Fibroblast of mammary gland (primary cell): Measurements from ENCODE around the gene ITGB2.

Experiments
- DNase-seq: peaks from one replicate; pipeline ENCODE4 v3.0.0-alpha.2; 2010; ENCODE audit warnings: low read depth
- H3K4me3 ChIP-seq: 2 replicates; pipeline ENCODE4 v1.5.1; 2011; ENCODE audit warnings: low read depth, mild to moderate bottlenecking, low read length, moderate library complexity; ENCODE audit not compliant: control insufficient read depth
- TF ChIP-seq, protein P1 (sequence below): conservative IDR thresholded peaks from 2 replicates; pipeline ENCODE4 v1.5.1; 2011; ENCODE audit warnings: low read depth, low read length, inconsistent platforms; ENCODE audit not compliant: control insufficient read depth, insufficient read depth

ITGB2 gene

DNA sequence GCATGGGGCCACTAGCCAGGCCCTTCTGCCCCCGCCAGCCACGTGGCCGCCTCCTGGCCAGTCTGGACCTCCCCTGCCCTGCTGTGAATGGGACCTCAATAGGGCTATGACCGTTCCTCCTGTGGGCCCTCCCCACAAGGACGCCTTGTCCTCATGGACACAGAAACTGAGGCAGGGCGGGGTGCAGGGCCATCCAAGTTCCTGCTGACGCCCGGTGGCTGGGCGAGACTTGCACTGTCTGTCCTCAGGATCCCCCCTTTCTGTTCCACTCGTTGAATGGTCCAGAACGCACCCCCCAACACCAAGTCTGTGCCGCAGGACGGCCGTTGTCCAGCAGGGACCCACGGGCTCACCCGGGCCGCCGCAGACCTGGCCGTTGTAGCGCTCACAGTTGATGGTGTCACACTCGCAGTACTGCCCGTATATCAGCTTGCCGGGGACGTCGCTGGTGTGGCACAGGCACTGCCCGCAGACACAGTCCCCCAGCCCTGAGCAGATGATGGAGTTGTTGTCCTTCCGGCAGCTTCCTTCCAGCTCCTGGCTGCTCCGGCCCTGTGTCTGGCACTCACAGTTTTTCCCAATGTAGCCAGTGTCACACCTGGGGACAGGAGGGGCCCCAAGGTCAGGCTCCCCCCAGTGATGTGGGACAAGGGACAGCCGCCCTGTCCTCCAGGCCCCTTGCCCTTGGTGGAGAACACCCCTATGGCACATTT, 30.9 kb downstream of the ITGB2 start:
- TF ChIP-seq, protein P1, sequence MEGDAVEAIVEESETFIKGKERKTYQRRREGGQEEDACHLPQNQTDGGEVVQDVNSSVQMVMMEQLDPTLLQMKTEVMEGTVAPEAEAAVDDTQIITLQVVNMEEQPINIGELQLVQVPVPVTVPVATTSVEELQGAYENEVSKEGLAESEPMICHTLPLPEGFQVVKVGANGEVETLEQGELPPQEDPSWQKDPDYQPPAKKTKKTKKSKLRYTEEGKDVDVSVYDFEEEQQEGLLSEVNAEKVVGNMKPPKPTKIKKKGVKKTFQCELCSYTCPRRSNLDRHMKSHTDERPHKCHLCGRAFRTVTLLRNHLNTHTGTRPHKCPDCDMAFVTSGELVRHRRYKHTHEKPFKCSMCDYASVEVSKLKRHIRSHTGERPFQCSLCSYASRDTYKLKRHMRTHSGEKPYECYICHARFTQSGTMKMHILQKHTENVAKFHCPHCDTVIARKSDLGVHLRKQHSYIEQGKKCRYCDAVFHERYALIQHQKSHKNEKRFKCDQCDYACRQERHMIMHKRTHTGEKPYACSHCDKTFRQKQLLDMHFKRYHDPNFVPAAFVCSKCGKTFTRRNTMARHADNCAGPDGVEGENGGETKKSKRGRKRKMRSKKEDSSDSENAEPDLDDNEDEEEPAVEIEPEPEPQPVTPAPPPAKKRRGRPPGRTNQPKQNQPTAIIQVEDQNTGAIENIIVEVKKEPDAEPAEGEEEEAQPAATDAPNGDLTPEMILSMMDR, result no peak
- no peak for DNase-seq
- no peak overlapping the region for H3K4me3 ChIP-seq

DNA sequence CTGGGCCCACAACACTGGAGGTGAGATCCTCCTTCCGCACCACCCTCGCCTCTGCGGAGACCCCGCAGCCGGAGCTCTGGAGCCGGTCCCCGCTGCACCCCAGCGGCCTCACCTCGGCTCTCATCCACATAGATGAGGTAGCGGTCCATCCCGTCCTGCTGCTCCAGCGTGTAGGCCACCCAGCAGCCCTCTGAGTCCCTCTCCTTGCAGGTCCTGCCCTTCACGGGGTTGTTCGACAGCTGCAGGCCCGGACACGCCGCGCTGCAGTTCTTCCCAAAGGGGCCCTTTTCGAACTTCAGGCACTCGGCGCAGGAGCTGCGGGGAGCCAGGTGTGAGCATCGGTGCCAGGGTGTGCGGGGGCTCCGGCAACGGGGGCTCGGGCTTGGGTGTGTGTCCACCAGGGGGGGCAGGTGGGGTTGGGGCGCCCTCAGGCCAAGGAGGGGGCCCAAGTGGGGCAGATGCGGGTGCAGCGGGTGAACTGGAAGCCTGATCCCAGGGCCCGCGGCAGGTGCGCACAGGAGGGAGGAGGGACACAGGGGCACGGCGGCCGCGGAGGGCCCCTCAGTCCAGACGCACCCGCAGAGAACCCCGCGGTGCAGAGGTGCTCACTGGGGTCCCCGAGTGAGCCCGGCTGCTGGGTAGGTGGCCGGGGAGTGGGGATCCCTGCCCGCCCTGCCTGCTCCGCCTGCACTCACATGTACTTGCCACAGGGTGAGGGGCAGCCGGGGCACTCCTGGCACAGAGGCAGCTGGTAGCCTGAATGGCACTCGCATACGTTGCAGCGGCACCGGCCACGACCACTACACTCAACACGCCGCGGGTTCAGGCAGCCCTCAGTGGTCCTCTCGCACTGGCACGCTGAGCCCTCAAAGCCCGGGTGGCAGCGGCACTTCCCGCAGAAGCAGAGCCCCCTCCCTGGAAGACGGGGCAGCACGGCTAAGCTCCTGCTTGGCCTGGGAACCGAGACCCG, 31.8 kb downstream of the ITGB2 start:
- H3K4me3 ChIP-seq, result no peak overlapping the region
- no peak for DNase-seq
- TF ChIP-seq, protein P1, result no peak

DNA sequence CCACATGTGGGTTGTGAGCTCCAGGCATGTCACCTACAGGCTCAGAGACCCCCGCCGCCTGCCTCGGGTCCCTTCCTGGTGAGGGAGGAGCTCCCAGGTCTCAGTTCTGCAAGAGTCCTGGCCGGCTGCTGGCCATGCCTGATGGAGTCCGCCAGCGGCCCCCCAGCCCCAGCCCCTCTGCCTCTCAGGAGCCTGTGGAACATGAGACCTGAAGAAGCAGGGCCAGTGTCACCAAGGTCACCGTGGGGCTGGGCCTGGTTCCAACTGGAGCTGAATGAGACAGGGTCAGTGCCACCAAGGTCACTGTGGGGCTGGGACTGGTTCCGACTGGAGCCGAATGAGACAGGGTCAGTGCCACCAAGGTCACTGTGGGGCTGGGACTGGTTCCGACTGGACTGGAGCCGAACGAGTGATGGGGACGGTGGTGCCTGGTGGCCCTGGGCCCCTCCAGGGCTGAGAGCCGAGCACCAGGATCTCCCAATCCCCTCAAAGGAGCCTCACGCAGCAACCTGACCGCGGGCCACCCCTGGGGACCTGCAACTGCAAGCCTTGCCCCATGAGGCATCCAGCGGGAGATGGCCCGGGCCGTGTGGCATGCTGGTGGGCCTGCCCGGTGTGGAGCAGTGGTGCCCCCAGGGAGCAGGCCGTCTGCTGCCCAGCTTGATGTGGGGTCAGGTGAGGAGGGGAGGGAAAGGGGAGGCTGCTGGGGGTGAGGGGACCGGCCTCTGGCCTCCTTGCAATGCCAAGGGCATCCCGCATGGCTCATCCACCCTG, 32.7 kb downstream of the ITGB2 start:
- no peak for DNase-seq
- H3K4me3 ChIP-seq, result no peak overlapping the region
- TF ChIP-seq, protein P1, result no peak

DNA sequence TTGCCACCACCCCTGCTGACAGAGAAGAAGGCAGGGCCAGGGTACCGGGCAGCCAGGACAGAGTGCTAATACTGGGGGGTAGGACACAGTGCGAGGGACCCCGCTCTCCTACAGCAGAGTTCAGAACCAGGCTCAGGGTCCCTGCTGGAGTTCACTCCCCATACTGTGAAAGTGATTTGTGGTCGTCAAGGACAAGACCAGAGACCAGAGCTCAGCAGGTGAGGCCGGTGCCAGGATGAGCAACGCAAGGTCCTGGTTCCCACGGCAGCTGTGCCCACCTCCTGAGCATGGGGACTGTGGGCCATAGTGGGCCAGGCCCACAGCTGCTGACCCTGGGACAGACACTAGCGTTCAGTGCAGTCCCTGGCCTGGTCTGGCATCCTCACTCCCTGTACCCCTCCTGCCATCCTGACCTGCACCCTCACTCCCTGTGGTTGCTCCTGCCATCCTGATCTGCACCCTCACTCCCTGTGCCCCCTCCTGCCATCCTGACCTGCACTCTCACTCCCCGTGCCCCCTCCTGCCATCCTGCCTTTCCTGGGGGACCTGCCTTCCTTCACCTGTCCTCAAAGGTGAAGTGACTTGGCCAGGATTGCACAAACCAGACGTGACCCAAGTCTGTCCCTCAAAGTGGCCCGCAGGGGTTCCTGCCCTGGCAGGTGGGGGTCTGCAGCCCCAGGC, 33.4 kb downstream of the ITGB2 start:
- no peak for DNase-seq
- TF ChIP-seq, protein P1, result no peak
- no peak overlapping the region for H3K4me3 ChIP-seq

DNA sequence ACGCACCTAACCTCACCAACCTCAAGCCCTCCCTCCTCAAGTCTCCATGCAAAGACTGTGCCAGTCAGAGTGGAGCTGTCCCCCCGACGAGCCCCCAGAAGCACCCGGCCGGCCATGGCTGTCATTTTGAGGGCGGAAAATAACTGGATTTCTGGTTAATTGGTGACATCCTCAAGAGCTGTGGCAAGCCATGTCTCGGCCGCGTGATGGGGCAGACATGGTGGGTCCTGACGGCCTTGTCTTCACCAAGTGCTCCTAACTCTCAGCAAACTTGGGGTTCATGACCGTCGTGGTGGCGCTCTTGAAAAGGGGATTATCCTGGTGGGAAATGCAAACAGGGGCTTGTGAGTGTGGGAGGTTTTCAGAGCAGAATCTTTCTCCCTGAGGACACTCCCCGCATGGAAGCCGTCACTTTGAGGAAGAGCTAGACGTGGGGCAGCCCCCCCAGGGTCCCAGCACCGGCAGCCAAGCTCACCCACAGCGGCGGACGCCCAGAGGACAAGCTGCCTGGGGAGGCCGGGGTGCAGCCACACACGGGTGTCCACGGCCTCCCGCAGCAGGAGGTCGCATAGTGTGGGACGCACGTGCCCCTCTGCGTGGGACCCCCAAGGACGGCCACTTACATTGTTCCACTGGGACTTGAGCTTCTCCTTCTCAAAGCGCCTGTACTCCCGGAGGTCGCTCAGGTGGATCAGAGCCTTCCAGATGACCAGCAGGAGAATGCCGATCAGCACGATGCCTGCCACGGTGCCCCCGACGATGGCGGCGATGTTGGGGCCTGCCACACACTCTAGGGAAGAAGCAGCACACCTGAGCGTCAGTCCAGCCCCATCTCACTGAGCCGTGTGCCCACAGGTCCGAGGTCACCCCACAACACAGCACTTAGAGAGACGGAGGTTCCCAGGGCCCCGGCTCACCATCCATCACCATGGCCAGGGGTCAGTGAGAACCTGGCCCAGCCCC, 34.3 kb downstream of the ITGB2 start:
- DNase-seq, result no peak
- TF ChIP-seq, protein P1, result no peak

More for the DNA sequence above, 34.3 kb downstream of the ITGB2 start:
- no peak overlapping the region for H3K4me3 ChIP-seq
